ENCODE measurements around the gene TDRD9. TPM values are rescaled to one million over a fixed set of nuclear protein-coding genes. Genes with fewer than 3 reads are reported as not detected.

Gene TDRD9
- total RNA-seq, 1 donor from 2014 or later = not detected

- Mint-ChIP-seq H3K27me3 (peaks cover 23% of the 10 kb centered on the region), H3K4me3 (ENCODE audit: low read depth) (no peak overlapping the region), H3K27ac (no peak overlapping the region), H3K4me1 (ENCODE audit: low read depth) (no peaks in the 10 kb centered on the region), H3K36me3 (ENCODE audit: insufficient read depth) (no peaks in the 10 kb centered on the region), H3K9me3 (ENCODE audit: low read depth) (no peaks in the 10 kb centered on the region)
- DNase-seq (ENCODE audit: low spot score, unreplicated experiment) = no peak
- TF ChIP-seq CTCF (IDR thresholded peaks at IDR 0.05; ENCODE audit: unreplicated experiment) = no peak
Measured at GRCh38 chr14:104019806-104020205, 91.5 kb downstream of the TDRD9 start.

GRCh38 chr14:104020471-104020870, 92.2 kb downstream of the TDRD9 start:
- Mint-ChIP-seq H3K27me3 (peaks cover 20% of the 10 kb centered on the region), H3K9me3 (ENCODE audit: low read depth) (no peaks in the 10 kb centered on the region), H3K4me1 (ENCODE audit: low read depth) (no peaks in the 10 kb centered on the region), H3K4me3 (ENCODE audit: low read depth) (no peak overlapping the region), H3K27ac (no peak overlapping the region), H3K36me3 (ENCODE audit: insufficient read depth) (no peaks in the 10 kb centered on the region)
- no peak for TF ChIP-seq CTCF (IDR thresholded peaks at IDR 0.05; ENCODE audit: unreplicated experiment)
- no peak for DNase-seq (ENCODE audit: low spot score, unreplicated experiment)

GRCh38 chr14:104023325-104024055, 95.2 kb downstream of the TDRD9 start:
- Mint-ChIP-seq H3K36me3 (ENCODE audit: insufficient read depth) (no peaks in the 10 kb centered on the region), H3K4me3 (ENCODE audit: low read depth) (no peak overlapping the region), H3K9me3 (ENCODE audit: low read depth) (no peaks in the 10 kb centered on the region), H3K27me3 (peaks cover 16% of the 10 kb centered on the region), H3K27ac (no peak overlapping the region), H3K4me1 (ENCODE audit: low read depth) (no peaks in the 10 kb centered on the region)
- TF ChIP-seq CTCF (IDR thresholded peaks at IDR 0.05; ENCODE audit: unreplicated experiment) = no peak
- DNase-seq (ENCODE audit: low spot score, unreplicated experiment) = no peak

GRCh38 chr14:104025534-104025933, 97.3 kb downstream of the TDRD9 start:
- Mint-ChIP-seq H3K27me3 (peaks cover 13% of the 10 kb centered on the region), H3K9me3 (ENCODE audit: low read depth) (peaks cover 3% of the 10 kb centered on the region), H3K36me3 (ENCODE audit: insufficient read depth) (no peaks in the 10 kb centered on the region), H3K27ac (no peak overlapping the region), H3K4me1 (ENCODE audit: low read depth) (no peaks in the 10 kb centered on the region), H3K4me3 (ENCODE audit: low read depth) (no peak overlapping the region)
- TF ChIP-seq CTCF (IDR thresholded peaks at IDR 0.05; ENCODE audit: unreplicated experiment) = no peak
- DNase-seq (ENCODE audit: low spot score, unreplicated experiment) = no peak

GRCh38 chr14:104026024-104026423, 97.8 kb downstream of the TDRD9 start:
- no peak for DNase-seq (ENCODE audit: low spot score, unreplicated experiment)
- no peaks in the 10 kb centered on the region for H3K36me3 Mint-ChIP-seq (ENCODE audit: insufficient read depth)

More at GRCh38 chr14:104026024-104026423, 97.8 kb downstream of the TDRD9 start:
- no peaks in the 10 kb centered on the region for H3K4me1 Mint-ChIP-seq (ENCODE audit: low read depth)
- H3K27ac Mint-ChIP-seq = no peak overlapping the region
- peak; percentile 32 for TF ChIP-seq CTCF (IDR thresholded peaks at IDR 0.05; ENCODE audit: unreplicated experiment)
- peaks cover 13% of the 10 kb centered on the region for H3K27me3 Mint-ChIP-seq
- peaks cover 3% of the 10 kb centered on the region for H3K9me3 Mint-ChIP-seq (ENCODE audit: low read depth)
- no peak overlapping the region for H3K4me3 Mint-ChIP-seq (ENCODE audit: low read depth)
